ENCODE data around the gene FCHSD2. TPM values are rescaled to one million over a fixed set of nuclear protein-coding genes. Genes with fewer than 3 reads are reported as not detected.

Gene FCHSD2
- total RNA-seq, 1 donor, result 34.0 TPM

- no peaks in the 10 kb centered on the region for H3K9me3 ChIP-seq (ENCODE audit: low read depth, low read length)
- H2AFZ ChIP-seq (ENCODE audit: low read length), result no peak overlapping the region
- H3K4me2 ChIP-seq (ENCODE audit: insufficient read depth, low read length), result no peak overlapping the region
- H3K36me3 ChIP-seq (ENCODE audit: insufficient read depth, low read length), result no peaks in the 10 kb centered on the region
- H3K4me1 ChIP-seq (ENCODE audit: insufficient read depth, low read length), result peaks cover 11% of the 10 kb centered on the region
- H3K79me2 ChIP-seq (ENCODE audit: insufficient read depth, low read length), result no peaks in the 10 kb centered on the region
- DNase-seq (ENCODE audit: insufficient read length, low spot score, missing footprints), result no peak
- H3K27me3 ChIP-seq (ENCODE audit: insufficient read depth, low read length), result no peaks in the 10 kb centered on the region
- TF ChIP-seq CTCF (IDR thresholded peaks at IDR 0.05; ENCODE audit: extremely low read depth, low read depth, low read length), result no peak
- no peak overlapping the region for H3K4me3 ChIP-seq (ENCODE audit: insufficient read depth, low read length)
- no peaks in the 10 kb centered on the region for H4K20me1 ChIP-seq (ENCODE audit: insufficient read depth, low read length)
- H3K27ac ChIP-seq (ENCODE audit: low read depth, low read length), result no peak overlapping the region
Measured at GRCh38 chr11:73176145-73176873, 34.2 kb upstream of the FCHSD2 start.

- Histone ChIP-seq H3K9me3 (ENCODE audit: low read depth, low read length) (no peaks in the 10 kb centered on the region), H3K4me3 (ENCODE audit: insufficient read depth, low read length) (no peak overlapping the region), H3K4me2 (ENCODE audit: insufficient read depth, low read length) (no peak overlapping the region), H4K20me1 (ENCODE audit: insufficient read depth, low read length) (no peaks in the 10 kb centered on the region), H3K36me3 (ENCODE audit: insufficient read depth, low read length) (no peaks in the 10 kb centered on the region), H3K27me3 (ENCODE audit: insufficient read depth, low read length) (no peaks in the 10 kb centered on the region), H3K79me2 (ENCODE audit: insufficient read depth, low read length) (no peaks in the 10 kb centered on the region), H3K27ac (ENCODE audit: low read depth, low read length) (no peak overlapping the region), H3K4me1 (ENCODE audit: insufficient read depth, low read length) (peaks cover 11% of the 10 kb centered on the region), H2AFZ (ENCODE audit: low read length) (no peak overlapping the region)
- TF ChIP-seq CTCF (IDR thresholded peaks at IDR 0.05; ENCODE audit: extremely low read depth, low read depth, low read length), result no peak
- no peak for DNase-seq (ENCODE audit: insufficient read length, low spot score, missing footprints)
Measured at GRCh38 chr11:73175551-73176144, 33.5 kb upstream of the FCHSD2 start.

GRCh38 chr11:73174495-73174791 is 32.3 kb upstream of the FCHSD2 start:
- TF ChIP-seq CTCF (IDR thresholded peaks at IDR 0.05; ENCODE audit: extremely low read depth, low read depth, low read length), result no peak
- Histone ChIP-seq H3K27me3 (ENCODE audit: insufficient read depth, low read length) (no peaks in the 10 kb centered on the region), H3K79me2 (ENCODE audit: insufficient read depth, low read length) (no peaks in the 10 kb centered on the region), H4K20me1 (ENCODE audit: insufficient read depth, low read length) (no peaks in the 10 kb centered on the region), H3K4me3 (ENCODE audit: insufficient read depth, low read length) (no peak overlapping the region), H3K27ac (ENCODE audit: low read depth, low read length) (no peak overlapping the region), H3K36me3 (ENCODE audit: insufficient read depth, low read length) (no peaks in the 10 kb centered on the region), H2AFZ (ENCODE audit: low read length) (no peak overlapping the region), H3K9me3 (ENCODE audit: low read depth, low read length) (no peaks in the 10 kb centered on the region), H3K4me2 (ENCODE audit: insufficient read depth, low read length) (no peak overlapping the region), H3K4me1 (ENCODE audit: insufficient read depth, low read length) (peaks cover 11% of the 10 kb centered on the region)
- no peak for DNase-seq (ENCODE audit: insufficient read length, low spot score, missing footprints)

GRCh38 chr11:73173755-73174494 is 31.8 kb upstream of the FCHSD2 start:
- H2AFZ ChIP-seq (ENCODE audit: low read length), result no peak overlapping the region
- no peaks in the 10 kb centered on the region for H3K36me3 ChIP-seq (ENCODE audit: insufficient read depth, low read length)
- DNase-seq (ENCODE audit: insufficient read length, low spot score, missing footprints), result no peak
- TF ChIP-seq CTCF (IDR thresholded peaks at IDR 0.05; ENCODE audit: extremely low read depth, low read depth, low read length), result no peak
- H3K27me3 ChIP-seq (ENCODE audit: insufficient read depth, low read length), result no peaks in the 10 kb centered on the region
- H3K9me3 ChIP-seq (ENCODE audit: low read depth, low read length), result no peaks in the 10 kb centered on the region
- no peak overlapping the region for H3K4me3 ChIP-seq (ENCODE audit: insufficient read depth, low read length)
- H4K20me1 ChIP-seq (ENCODE audit: insufficient read depth, low read length), result no peaks in the 10 kb centered on the region
- H3K79me2 ChIP-seq (ENCODE audit: insufficient read depth, low read length), result no peaks in the 10 kb centered on the region
- no peak overlapping the region for H3K4me2 ChIP-seq (ENCODE audit: insufficient read depth, low read length)
- H3K4me1 ChIP-seq (ENCODE audit: insufficient read depth, low read length), result peaks cover 11% of the 10 kb centered on the region
- no peak overlapping the region for H3K27ac ChIP-seq (ENCODE audit: low read depth, low read length)
